Neural cell (in vitro differentiated cells): Measurements from ENCODE around the gene HADHB. TPM values are rescaled to one million over a fixed set of nuclear protein-coding genes. Genes with fewer than 3 reads are reported as not detected.

Source experiments
- H2AFZ ChIP-seq: fragments of 200-600, 300-800 bp; sonication (generic), shearing (Covaris generic); 2 replicates; pipeline ENCODE4 v1.6.0; 2014; ENCODE audit warnings: low read depth, mild to moderate bottlenecking, antibody characterized with exemption, low read length, moderate library complexity
- H3F3A ChIP-seq: fragments of 200-600 bp; shearing (Covaris generic); 2 replicates; pipeline ENCODE4 v1.6.1; 2016; ENCODE audit warnings: mild to moderate bottlenecking, moderate library complexity, mixed read lengths, antibody characterized with exemption, low read length; ENCODE audit not compliant: insufficient read depth, poor library complexity, severe bottlenecking
- H3K27ac ChIP-seq: fragments of 200-600, 300-800 bp; sonication (generic), shearing (Covaris generic); 2 replicates; pipeline ENCODE4 v1.5.1; 2014; ENCODE audit warnings: mild to moderate bottlenecking, low read length, moderate library complexity
- H3K27me3 ChIP-seq: fragments of 300-800, 200-600 bp; sonication (generic), shearing (Covaris generic); 2 replicates; pipeline ENCODE4 v1.6.0; 2014; ENCODE audit warnings: mild to moderate bottlenecking, low read depth, low read length, moderate library complexity; ENCODE audit not compliant: insufficient read depth
- H3K36me3 ChIP-seq: fragments of 300-800, 200-600 bp; sonication (generic), shearing (Covaris generic); 2 replicates; pipeline ENCODE4 v1.5.1; 2014; ENCODE audit warnings: mild to moderate bottlenecking, antibody characterized with exemption, low read length, moderate library complexity; ENCODE audit not compliant: insufficient read depth
- H3K4me2 ChIP-seq: fragments of 300-800, 200-600 bp; sonication (generic), shearing (Covaris generic); 2 replicates; pipeline ENCODE4 v1.6.0; 2014; ENCODE audit warnings: mild to moderate bottlenecking, low read length
- H3K4me3 ChIP-seq: fragments of 300-800, 200-600 bp; sonication (generic), shearing (Covaris generic); 2 replicates; pipeline ENCODE4 v1.5.1; 2014; ENCODE audit warnings: mild to moderate bottlenecking, low read length, moderate library complexity
- H3K79me2 ChIP-seq: fragments of 200-600 bp; shearing (Covaris generic); replicated peaks from 2 replicates; pipeline ENCODE4 v1.6.0; 2014; ENCODE audit warnings: mild to moderate bottlenecking, low read length, moderate library complexity; ENCODE audit not compliant: insufficient read depth
- H3K9ac ChIP-seq: fragments of 300-800, 200-600 bp; sonication (generic), shearing (Covaris generic); 2 replicates; pipeline ENCODE4 v1.6.1; 2016; ENCODE audit warnings: mild to moderate bottlenecking, low read length, mixed read lengths
- H3K9me2 ChIP-seq: fragments of 200-600 bp; shearing (Covaris generic); 2 replicates; pipeline ENCODE4 v1.6.1; 2016; ENCODE audit warnings: mild to moderate bottlenecking, low read length, mixed read lengths; ENCODE audit not compliant: insufficient read depth
- H3K9me3 ChIP-seq: fragments of 200-600, 300-800 bp; sonication (generic), shearing (Covaris generic); 2 replicates; pipeline ENCODE4 v1.6.1; 2016; ENCODE audit warnings: mild to moderate bottlenecking, mixed run types, low read length, moderate library complexity, mixed read lengths
- H4K20me1 ChIP-seq: fragments of 200-600 bp; shearing (Covaris generic); 2 replicates; pipeline ENCODE4 v1.6.1; 2016; ENCODE audit warnings: mild to moderate bottlenecking, mixed run types; ENCODE audit not compliant: insufficient read depth
- CTCF ChIP-seq: fragments of 450-650 bp; IDR thresholded peaks from 2 replicates; pipeline ENCODE4 v1.5.1; 2014; ENCODE audit warnings: antibody characterized with exemption, mild to moderate bottlenecking, moderate library complexity; ENCODE audit not compliant: poor library complexity, severe bottlenecking
- EP300 ChIP-seq: fragments of 450-650 bp; conservative IDR thresholded peaks from 2 replicates; pipeline ENCODE4 v1.6.1; 2014; ENCODE audit warnings: antibody characterized with exemption, mild to moderate bottlenecking, moderate library complexity; ENCODE audit not compliant: poor library complexity, severe bottlenecking
- EZH2 ChIP-seq: fragments of 200-600, 300-800 bp; shearing (Covaris generic), sonication (generic); IDR thresholded peaks from 2 replicates; pipeline ENCODE4 v1.6.1; 2014; ENCODE audit warnings: antibody characterized with exemption, low read length, borderline replicate concordance, mild to moderate bottlenecking; ENCODE audit not compliant: insufficient read depth, poor library complexity, severe bottlenecking
- MXI1 ChIP-seq: fragments of 450-650 bp; conservative IDR thresholded peaks from 2 replicates; pipeline ENCODE4 v1.6.1; 2014; ENCODE audit warnings: antibody characterized with exemption, mild to moderate bottlenecking; ENCODE audit not compliant: poor library complexity, severe bottlenecking
- POLR2AphosphoS5 ChIP-seq: IDR thresholded peaks from 2 replicates; pipeline ENCODE4 v1.6.1; 2012
- RAD21 ChIP-seq: fragments of 450-650 bp; conservative IDR thresholded peaks from 2 replicates; pipeline ENCODE4 v1.6.1; 2014; ENCODE audit warnings: antibody characterized with exemption, mild to moderate bottlenecking, moderate library complexity
- SMC3 ChIP-seq: fragments of 450-650 bp; conservative IDR thresholded peaks from 2 replicates; pipeline ENCODE4 v1.6.1; 2014; ENCODE audit warnings: antibody characterized with exemption, mild to moderate bottlenecking, moderate library complexity; ENCODE audit not compliant: poor library complexity
- TAF1 ChIP-seq: IDR thresholded peaks from 2 replicates; pipeline ENCODE4 v1.6.1; 2012; ENCODE audit warnings: low read depth
- polyA plus RNA-seq: library from polyadenylated mRNA; depleted of rRNA; stranded (reverse); fragments of >200 nt; gene quantifications from 2 replicates; pipeline ENCODE4 v1.2.3, GENCODE V29; 2014
- TF ChIP-seq, protein P1 (sequence below): IDR thresholded peaks from 2 replicates; pipeline ENCODE4 v1.6.1; 2012; ENCODE audit warnings: borderline replicate concordance

The HADHB gene
- polyA plus RNA-seq, 1 donor from 2014 or later, result 30.5 TPM

DNA sequence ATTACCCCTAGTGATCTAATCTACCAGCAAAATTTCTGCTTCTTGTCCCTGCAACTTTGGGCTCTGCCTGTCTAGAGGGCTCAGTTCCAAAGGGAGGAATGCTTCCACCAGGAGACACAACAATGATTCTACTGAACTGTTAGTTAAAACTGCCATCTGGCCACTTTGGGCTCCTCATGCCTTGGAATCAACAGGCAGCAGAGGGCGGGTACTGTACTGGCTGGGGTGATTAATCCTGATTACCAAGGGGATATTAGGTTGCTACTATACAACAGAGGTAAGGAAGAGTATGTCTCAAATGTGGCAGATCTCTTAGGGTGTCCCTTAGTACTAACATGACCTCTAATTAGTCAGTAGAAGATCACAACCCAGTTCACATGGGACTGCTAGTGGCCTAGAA lies 21.7 kb upstream of the HADHB start:
- no peak overlapping the region for H3K9ac ChIP-seq
- no peak overlapping the region for H3K27ac ChIP-seq
- H3K4me3 ChIP-seq, result no peak overlapping the region
- TF ChIP-seq, protein P1, sequence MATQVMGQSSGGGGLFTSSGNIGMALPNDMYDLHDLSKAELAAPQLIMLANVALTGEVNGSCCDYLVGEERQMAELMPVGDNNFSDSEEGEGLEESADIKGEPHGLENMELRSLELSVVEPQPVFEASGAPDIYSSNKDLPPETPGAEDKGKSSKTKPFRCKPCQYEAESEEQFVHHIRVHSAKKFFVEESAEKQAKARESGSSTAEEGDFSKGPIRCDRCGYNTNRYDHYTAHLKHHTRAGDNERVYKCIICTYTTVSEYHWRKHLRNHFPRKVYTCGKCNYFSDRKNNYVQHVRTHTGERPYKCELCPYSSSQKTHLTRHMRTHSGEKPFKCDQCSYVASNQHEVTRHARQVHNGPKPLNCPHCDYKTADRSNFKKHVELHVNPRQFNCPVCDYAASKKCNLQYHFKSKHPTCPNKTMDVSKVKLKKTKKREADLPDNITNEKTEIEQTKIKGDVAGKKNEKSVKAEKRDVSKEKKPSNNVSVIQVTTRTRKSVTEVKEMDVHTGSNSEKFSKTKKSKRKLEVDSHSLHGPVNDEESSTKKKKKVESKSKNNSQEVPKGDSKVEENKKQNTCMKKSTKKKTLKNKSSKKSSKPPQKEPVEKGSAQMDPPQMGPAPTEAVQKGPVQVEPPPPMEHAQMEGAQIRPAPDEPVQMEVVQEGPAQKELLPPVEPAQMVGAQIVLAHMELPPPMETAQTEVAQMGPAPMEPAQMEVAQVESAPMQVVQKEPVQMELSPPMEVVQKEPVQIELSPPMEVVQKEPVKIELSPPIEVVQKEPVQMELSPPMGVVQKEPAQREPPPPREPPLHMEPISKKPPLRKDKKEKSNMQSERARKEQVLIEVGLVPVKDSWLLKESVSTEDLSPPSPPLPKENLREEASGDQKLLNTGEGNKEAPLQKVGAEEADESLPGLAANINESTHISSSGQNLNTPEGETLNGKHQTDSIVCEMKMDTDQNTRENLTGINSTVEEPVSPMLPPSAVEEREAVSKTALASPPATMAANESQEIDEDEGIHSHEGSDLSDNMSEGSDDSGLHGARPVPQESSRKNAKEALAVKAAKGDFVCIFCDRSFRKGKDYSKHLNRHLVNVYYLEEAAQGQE, result no peak
- TF ChIP-seq TAF1 (no peak), RAD21 (no peak), POLR2AphosphoS5 (no peak), SMC3 (no peak), CTCF (no peak), MXI1 (no peak), EP300 (no peak), EZH2 (no peak)
- no peaks in the 10 kb centered on the region for H3K9me2 ChIP-seq
- H3K27me3 ChIP-seq, result no peaks in the 10 kb centered on the region
- no peaks in the 10 kb centered on the region for H4K20me1 ChIP-seq
- H3K9me3 ChIP-seq, result no peaks in the 10 kb centered on the region
- H2AFZ ChIP-seq, result no peak overlapping the region
- H3F3A ChIP-seq, result no peaks in the 10 kb centered on the region
- H3K79me2 ChIP-seq, result no peaks in the 10 kb centered on the region
- H3K4me2 ChIP-seq, result no peak overlapping the region
- no peaks in the 10 kb centered on the region for H3K36me3 ChIP-seq

GRCh38 chr2:26224095-26224494 lies 20.6 kb upstream of the HADHB start:
- H3K9ac ChIP-seq, result no peak overlapping the region
- TF ChIP-seq RAD21 (no peak), EP300 (no peak), POLR2AphosphoS5 (no peak), MXI1 (no peak), SMC3 (no peak), EZH2 (no peak), TAF1 (no peak)
- TF ChIP-seq, protein P1, result no peak
- no peaks in the 10 kb centered on the region for H4K20me1 ChIP-seq
- H3K79me2 ChIP-seq, result no peaks in the 10 kb centered on the region
- no peak overlapping the region for H3K4me2 ChIP-seq
- no peak overlapping the region for H2AFZ ChIP-seq
- no peaks in the 10 kb centered on the region for H3K9me3 ChIP-seq
- H3K9me2 ChIP-seq, result no peaks in the 10 kb centered on the region
- no peak overlapping the region for H3K4me3 ChIP-seq
- no peaks in the 10 kb centered on the region for H3K27me3 ChIP-seq
- no peak overlapping the region for H3K27ac ChIP-seq
- H3F3A ChIP-seq, result no peaks in the 10 kb centered on the region
- no peaks in the 10 kb centered on the region for H3K36me3 ChIP-seq
